SK-N-SH (cell line): ENCODE data around the gene PRDM11.

Experiments
- EZH2phosphoT487 ChIP-seq: fragments of 200-600 bp; sonication (generic); IDR thresholded peaks from 2 replicates; pipeline ENCODE4 v1.6.1; 2017; ENCODE audit warnings: low read depth, mixed run types, mild to moderate bottlenecking, antibody characterized with exemption, moderate library complexity, borderline replicate concordance
- JUND ChIP-seq: IDR thresholded peaks from 2 replicates; pipeline ENCODE4 v1.4.0; 2012
- RAD21 ChIP-seq: IDR thresholded peaks from 2 replicates; pipeline ENCODE4 v1.6.1; 2012; ENCODE audit warnings: mild to moderate bottlenecking, low read length
- YY1 ChIP-seq: IDR thresholded peaks from 2 replicates; pipeline ENCODE4 v1.4.0; 2012; ENCODE audit warnings: low read depth, mild to moderate bottlenecking
- TF ChIP-seq, protein P1 (sequence below): IDR thresholded peaks from 2 replicates; pipeline ENCODE4 v1.4.0; 2012; ENCODE audit warnings: low read depth, borderline replicate concordance
- TF ChIP-seq, protein P2 (sequence below): fragments of 200-600 bp; sonication (generic); IDR thresholded peaks from 2 replicates; pipeline ENCODE4 v1.6.1; 2017; ENCODE audit warnings: antibody characterized with exemption, mild to moderate bottlenecking, moderate library complexity

DNA sequence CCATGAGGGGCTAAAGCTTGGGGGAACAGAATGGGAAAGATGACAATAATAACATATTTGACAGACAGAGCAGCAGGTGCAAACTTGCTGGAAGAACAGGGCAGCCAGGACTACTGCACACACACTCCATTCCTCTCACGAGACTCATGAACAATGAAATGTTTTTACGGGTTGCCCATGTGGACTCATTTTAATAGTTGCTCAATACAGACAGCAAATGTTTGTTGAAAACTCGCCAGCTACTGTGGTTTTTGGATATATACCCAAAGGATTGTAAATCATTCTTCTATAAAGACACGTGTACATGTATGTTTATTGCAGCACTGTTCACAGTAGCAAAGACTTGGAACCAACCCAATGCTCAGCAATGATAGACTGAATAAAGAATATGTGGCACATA is 129.4 kb downstream of the PRDM11 start:
- TF ChIP-seq, protein P1, sequence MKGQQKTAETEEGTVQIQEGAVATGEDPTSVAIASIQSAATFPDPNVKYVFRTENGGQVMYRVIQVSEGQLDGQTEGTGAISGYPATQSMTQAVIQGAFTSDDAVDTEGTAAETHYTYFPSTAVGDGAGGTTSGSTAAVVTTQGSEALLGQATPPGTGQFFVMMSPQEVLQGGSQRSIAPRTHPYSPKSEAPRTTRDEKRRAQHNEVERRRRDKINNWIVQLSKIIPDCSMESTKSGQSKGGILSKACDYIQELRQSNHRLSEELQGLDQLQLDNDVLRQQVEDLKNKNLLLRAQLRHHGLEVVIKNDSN, result no peak
- TF ChIP-seq, protein P2, sequence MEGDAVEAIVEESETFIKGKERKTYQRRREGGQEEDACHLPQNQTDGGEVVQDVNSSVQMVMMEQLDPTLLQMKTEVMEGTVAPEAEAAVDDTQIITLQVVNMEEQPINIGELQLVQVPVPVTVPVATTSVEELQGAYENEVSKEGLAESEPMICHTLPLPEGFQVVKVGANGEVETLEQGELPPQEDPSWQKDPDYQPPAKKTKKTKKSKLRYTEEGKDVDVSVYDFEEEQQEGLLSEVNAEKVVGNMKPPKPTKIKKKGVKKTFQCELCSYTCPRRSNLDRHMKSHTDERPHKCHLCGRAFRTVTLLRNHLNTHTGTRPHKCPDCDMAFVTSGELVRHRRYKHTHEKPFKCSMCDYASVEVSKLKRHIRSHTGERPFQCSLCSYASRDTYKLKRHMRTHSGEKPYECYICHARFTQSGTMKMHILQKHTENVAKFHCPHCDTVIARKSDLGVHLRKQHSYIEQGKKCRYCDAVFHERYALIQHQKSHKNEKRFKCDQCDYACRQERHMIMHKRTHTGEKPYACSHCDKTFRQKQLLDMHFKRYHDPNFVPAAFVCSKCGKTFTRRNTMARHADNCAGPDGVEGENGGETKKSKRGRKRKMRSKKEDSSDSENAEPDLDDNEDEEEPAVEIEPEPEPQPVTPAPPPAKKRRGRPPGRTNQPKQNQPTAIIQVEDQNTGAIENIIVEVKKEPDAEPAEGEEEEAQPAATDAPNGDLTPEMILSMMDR, result no peak
- TF ChIP-seq RAD21, result no peak
- TF ChIP-seq YY1, result no peak
- no peak for TF ChIP-seq EZH2phosphoT487
- no peak for TF ChIP-seq JUND
